NCI-H748 (cell line): ENCODE measurements around the gene REL.
A peak's percentile ranks its signal among the peaks of the same experiment; 100 is the strongest.
"Not testable (repeated sequence)": the region's sequence is repeated elsewhere in the genome, so short reads cannot be mapped to it uniquely, and the experiment has no call there.

Experiments
- DNase-seq: peaks from one replicate; lab custom pipeline; 2025; ENCODE audit not compliant: unreplicated experiment; lab: John Stamatoyannopoulos, UW

The REL gene

DNA sequence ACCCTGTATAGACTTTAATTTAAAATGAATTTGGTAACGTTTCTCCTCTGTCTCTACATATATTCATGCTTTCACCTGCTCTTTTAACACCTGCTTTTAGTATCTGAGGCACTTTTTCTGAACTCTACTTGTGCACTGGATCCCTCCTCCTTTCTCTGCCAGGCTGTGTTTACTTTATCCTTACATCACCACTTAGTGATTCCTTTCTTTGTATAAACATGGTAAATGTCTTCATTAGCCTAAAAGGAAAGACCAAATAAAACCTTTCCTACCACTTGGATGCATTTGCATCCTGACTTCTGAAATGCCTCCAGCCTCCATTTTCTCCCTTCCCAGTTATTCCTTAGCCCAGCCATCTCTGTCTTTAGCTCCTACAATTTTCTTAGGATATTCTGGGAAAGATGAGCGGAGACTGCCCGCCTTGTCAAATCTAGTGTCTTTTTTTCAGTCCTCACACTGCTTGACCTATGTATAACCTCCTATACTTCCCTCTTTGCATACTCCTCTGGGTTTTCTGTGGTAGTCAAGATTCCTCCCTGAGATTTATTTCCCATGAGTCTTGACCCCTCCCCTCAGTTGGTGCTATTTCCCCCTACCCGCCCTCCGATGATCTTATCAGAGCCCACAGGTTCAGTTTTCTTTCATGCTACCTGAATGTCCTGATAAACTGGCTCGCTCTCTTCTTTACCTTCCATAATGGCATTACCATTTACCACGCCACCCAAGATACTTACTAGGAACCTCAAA lies 44.8 kb downstream of the REL start:
- DNase-seq: peak; percentile 15

DNA sequence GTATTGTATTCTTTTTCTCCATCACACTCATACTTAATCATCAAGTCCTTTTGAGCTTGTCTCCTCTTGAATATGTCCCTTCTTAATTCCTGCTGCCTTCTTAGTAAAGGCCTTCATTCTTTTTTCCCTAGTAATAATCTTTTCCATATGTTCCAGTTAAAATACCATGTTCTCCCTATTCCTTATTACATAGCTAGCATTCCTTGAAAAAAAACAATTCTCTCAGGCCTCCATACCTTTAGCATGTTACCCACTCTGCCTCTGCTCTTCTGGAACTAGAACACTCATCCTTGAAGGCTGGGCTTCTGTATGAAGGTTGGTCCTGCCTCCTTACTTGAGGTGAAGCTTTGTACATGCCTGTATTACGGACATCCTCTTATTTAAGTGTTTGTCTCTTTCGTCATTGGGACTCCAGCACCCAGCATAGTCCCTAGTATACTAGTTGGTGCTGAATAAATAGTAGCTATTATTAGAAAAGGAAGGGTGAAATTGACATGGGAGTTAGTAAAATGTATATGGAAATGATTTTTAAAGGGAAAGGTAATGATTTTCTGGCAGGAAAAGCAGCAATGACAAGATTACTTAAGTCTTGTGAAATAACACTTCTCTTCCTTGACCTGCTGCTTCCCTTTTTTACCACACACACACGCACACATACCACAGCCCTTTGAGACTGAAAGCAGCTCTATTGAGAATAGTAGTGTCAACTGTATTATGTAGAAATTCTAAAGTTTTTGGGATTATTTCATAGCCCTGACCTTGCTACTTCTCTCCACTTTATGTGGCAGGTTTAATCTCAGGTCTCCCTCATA lies 45.6 kb downstream of the REL start:
- no peak for DNase-seq

DNA sequence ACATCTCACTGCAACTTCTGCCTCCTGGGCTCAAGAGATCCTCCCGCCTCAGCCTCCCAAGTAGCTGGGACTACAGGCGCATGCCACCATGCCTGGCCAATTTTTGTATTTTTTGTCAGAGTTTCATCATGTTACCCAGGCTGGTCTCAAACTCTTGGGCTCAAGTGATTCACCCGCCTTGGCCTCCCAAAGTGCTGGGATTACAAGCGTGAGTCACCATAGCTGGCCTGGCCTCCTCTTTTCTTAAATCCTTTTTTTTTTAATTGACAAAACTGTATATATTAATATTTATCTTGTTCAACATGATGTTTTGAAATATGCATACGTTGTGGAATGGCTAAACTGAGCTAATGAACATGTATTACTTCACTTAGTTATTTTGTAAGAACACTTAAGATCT lies 50.7 kb downstream of the REL start:
- DNase-seq: not testable (repeated sequence)

DNA sequence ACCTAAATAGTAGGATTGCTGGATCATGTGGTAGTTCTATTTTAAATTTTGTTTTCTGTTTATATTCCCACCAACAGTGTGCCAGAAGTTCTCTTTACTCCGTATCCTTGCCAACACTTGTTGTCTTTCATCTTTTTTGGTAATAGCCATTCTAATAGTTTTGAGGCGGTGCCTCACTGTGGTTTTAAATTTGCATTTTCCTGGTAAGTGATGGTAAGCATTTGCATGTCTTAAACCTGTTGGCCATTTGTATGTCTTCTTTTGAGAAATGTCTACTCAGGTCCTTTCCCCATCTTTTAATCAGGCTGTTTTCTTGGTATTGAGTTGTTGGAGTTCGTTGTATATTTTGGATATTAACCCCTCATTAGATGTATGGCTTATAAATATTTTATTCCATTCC lies 51.6 kb downstream of the REL start:
- no peak for DNase-seq

- DNase-seq: no peak
Observed at GRCh38 chr2:60934165-60934722, 52.9 kb downstream of the REL start.

- DNase-seq: no peak
Observed at GRCh38 chr2:60936757-60937156, 55.4 kb downstream of the REL start.

- no peak for DNase-seq
Observed at GRCh38 chr2:60938301-60938700, 56.9 kb downstream of the REL start.

GRCh38 chr2:60939622-60940021 lies 58.2 kb downstream of the REL start:
- DNase-seq: no peak

DNA sequence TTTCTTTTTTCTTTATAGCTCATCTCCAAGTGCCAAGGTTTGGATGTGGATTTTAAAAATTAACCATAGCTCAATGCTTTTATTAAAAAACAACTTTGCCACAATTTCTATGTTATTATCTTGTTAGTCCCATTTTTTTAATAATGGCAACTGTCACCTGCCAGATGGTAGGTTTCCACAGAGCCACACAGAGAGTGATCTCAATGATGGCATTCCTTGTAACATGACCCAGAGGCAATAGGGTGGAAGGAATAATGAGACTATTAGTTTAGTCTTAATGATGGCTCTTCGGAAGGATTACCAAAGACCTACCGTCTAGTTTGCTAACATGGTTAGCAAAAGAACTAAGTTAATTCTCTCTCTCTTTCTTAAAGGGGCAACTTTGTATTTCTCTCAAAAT lies 64.0 kb downstream of the REL start:
- no peak for DNase-seq

GRCh38 chr2:60947056-60947455 lies 65.7 kb downstream of the REL start:
- DNase-seq: no peak

GRCh38 chr2:60948161-60948560 lies 66.8 kb downstream of the REL start:
- no peak for DNase-seq

- DNase-seq: no peak
Observed at GRCh38 chr2:60948926-60949579, 67.7 kb downstream of the REL start.

DNA sequence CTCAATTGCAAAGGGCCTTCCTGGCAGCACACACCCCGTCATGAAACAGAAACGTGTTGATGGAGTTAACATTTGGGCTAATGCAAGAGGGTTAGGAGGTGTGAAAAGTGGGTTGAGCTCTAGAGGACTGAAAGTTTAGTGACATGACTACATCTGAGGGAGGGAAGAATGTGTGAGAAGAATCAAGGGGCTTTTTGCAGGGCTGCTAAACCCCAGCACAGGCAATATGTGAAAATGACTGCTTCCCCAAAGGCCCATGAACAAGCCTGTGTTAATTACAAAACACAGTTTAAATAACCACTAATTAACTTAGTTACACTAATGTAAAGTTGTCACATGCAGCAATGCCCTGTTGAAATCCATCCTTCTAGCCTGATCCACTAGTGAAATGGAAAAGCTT lies 72.8 kb downstream of the REL start:
- no peak for DNase-seq

- peak; percentile 1 for DNase-seq
Observed at GRCh38 chr2:60957224-60957623, 75.8 kb downstream of the REL start.

- DNase-seq: no peak
Observed at GRCh38 chr2:60957643-60958042, 76.3 kb downstream of the REL start.

- no peak for DNase-seq
Observed at GRCh38 chr2:60958361-60958760, 77.0 kb downstream of the REL start.

- DNase-seq: no peak
Observed at GRCh38 chr2:60958800-60959199, 77.4 kb downstream of the REL start.

GRCh38 chr2:60959501-60959900 lies 78.1 kb downstream of the REL start:
- no peak for DNase-seq

GRCh38 chr2:60960706-60961105 lies 79.3 kb downstream of the REL start:
- DNase-seq: no peak

DNA sequence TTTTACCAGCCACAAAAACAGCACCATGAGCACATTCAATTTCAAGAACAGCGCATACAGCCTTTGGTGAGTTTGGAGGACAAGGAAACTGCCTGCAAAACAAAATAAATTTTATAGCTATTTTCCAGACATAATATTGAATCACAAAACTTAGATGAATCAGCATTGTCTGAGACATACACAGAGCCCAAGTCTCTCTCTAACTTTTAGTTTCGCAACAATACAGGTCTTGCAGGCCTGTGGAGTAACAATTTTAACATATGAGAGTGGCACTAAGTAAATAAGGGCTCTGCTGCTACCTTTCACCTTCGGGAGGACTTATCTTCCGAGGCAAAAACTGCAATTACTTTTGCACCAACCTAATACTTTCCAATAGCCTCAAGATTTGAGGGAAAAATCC lies 80.1 kb downstream of the REL start:
- no peak for DNase-seq

DNA sequence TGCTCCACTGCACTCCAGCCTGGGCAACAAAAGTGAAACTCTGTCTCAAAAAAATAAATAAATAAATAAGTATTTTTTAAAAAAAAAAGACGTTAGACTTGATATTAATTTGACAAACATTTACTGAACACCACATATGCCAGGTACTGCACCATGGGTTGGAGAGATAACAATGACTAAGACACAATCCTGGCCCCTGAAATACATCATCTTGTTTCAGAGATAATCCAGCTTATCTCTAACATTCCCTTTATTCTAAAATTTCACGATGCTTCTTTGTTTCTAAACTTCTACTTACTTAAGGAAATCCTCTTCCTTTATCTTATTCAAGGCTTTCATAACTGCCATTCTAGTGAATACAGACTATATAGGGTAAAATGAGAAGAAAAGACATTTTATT lies 81.2 kb downstream of the REL start:
- no peak for DNase-seq

GRCh38 chr2:60963190-60963589 lies 81.8 kb downstream of the REL start:
- DNase-seq: no peak
